RWPE2 (cell line): ENCODE data around the gene KCNQ2.

Experiments
- ATAC-seq: fragments of 200-7000 bp; cut with Tn5 transposase; 3 replicates; pipeline ENCODE4 v1.9.1; 2021; ENCODE audit warnings: low read depth
- DNase-seq: peaks from one replicate; pipeline ENCODE4 v3.0.0-alpha.2; 2020; ENCODE audit warnings: low spot score
- H3K27ac ChIP-seq: fragments of 450-650 bp; 2 replicates; pipeline ENCODE4 v1.5.1; 2017; ENCODE audit warnings: mild to moderate bottlenecking; ENCODE audit not compliant: poor library complexity, severe bottlenecking
- H3K27me3 ChIP-seq: fragments of 250-450 bp; sonication (Bioruptor Pico); 2 replicates; pipeline ENCODE4 v1.5.1; 2021; ENCODE audit warnings: mild to moderate bottlenecking, moderate library complexity; ENCODE audit not compliant: insufficient read depth, poor library complexity, severe bottlenecking
- H3K36me3 ChIP-seq: fragments of 250-450 bp; sonication (Bioruptor Pico); 2 replicates; pipeline ENCODE4 v1.5.1; 2020; ENCODE audit warnings: low read depth, mild to moderate bottlenecking, moderate library complexity
- H3K4me1 ChIP-seq: fragments of 250-450 bp; sonication (Bioruptor Pico); 2 replicates; pipeline ENCODE4 v1.5.1; 2021; ENCODE audit warnings: mild to moderate bottlenecking, moderate library complexity; ENCODE audit not compliant: insufficient read depth, poor library complexity, severe bottlenecking
- H3K4me3 ChIP-seq: fragments of 250-450 bp; sonication (Bioruptor Pico); 2 replicates; pipeline ENCODE4 v1.5.1; 2021; ENCODE audit warnings: mild to moderate bottlenecking, moderate library complexity; ENCODE audit not compliant: severe bottlenecking
- H3K9me3 ChIP-seq: fragments of 250-450 bp; sonication (Bioruptor Pico); 2 replicates; pipeline ENCODE4 v1.5.1; 2021; ENCODE audit warnings: mild to moderate bottlenecking, moderate library complexity; ENCODE audit not compliant: severe bottlenecking
- TF ChIP-seq, protein P1 (sequence below): fragments of 450-650 bp; IDR thresholded peaks from one replicate; pipeline ENCODE4 v1.5.1; 2017; ENCODE audit warnings: mild to moderate bottlenecking, moderate library complexity; ENCODE audit not compliant: poor library complexity, severe bottlenecking

KCNQ2 gene

DNA sequence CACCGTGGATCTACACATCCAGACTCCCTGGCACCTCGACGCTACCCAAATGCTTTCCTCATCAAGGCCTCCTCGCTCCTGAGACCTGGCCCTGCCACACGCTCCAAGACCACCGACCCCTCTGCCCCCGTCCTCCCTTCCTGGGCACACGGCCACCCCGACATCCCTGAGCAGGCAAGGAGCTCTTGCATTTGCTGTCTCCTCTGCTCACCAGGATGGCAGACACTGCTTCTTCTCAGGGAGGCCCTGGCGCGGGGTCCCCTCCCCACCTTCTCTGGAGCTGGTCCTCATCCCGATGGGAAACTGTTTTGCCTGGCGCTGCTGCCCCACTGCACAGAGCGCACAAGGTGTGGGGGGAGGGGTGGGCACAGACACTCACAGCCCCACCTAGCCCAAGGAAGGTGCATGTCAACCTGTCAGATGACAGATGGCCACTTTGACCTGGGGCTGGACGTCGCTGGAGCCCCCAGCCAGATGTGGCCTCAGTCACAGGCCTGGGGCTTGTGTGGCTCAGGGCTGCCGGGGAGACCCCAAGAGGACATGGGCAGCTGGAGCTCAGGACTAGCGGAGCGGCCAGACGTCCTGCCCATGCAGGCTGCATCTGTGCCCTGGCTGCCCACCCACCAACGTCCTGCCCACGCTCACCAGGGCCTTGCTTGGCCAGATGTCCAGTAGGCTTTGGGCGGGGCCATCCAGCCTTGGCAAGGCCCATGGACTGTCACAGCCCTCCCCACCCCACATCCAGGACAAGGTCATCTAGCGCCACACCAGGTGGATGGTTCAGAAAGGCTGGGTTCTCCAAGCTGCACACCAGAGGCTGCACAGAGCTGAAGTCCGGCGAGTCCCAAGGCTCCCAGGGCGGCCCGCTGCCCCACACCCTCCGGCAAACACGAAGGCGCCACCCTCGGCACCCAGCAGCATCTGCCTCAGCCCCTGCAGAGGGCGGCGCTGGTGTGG, 6.2 kb upstream of the KCNQ2 start:
- DNase-seq = peak; percentile 85
- no peak overlapping the region for H3K27ac ChIP-seq
- H3K4me3 ChIP-seq = no peak overlapping the region
- ATAC-seq = no peak
- no peaks in the 10 kb centered on the region for H3K36me3 ChIP-seq
- H3K27me3 ChIP-seq = peaks cover 32% of the 10 kb centered on the region
- H3K9me3 ChIP-seq = no peaks in the 10 kb centered on the region
- H3K4me1 ChIP-seq = peaks cover 3% of the 10 kb centered on the region
- TF ChIP-seq, protein P1, sequence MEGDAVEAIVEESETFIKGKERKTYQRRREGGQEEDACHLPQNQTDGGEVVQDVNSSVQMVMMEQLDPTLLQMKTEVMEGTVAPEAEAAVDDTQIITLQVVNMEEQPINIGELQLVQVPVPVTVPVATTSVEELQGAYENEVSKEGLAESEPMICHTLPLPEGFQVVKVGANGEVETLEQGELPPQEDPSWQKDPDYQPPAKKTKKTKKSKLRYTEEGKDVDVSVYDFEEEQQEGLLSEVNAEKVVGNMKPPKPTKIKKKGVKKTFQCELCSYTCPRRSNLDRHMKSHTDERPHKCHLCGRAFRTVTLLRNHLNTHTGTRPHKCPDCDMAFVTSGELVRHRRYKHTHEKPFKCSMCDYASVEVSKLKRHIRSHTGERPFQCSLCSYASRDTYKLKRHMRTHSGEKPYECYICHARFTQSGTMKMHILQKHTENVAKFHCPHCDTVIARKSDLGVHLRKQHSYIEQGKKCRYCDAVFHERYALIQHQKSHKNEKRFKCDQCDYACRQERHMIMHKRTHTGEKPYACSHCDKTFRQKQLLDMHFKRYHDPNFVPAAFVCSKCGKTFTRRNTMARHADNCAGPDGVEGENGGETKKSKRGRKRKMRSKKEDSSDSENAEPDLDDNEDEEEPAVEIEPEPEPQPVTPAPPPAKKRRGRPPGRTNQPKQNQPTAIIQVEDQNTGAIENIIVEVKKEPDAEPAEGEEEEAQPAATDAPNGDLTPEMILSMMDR = no peak

DNA sequence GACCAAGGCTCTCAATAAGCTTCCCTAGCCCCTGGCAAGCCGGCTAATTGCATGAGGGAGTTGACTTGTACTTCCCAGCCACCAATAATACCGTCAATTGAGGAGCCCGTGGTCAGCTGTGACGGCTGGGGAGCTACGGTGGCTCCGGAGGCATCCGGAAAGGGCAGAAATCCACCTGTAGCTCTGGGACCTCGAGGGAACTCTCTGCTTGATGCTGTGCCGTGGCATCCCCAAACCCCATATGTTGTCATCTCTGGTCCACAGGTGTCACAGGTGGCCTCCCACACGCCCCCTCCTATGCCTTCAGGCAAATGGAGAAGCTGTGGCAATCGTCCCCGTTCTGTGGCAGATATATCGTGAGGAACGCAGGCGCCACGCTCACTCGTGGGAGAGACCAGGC, 5.5 kb upstream of the KCNQ2 start:
- H3K9me3 ChIP-seq = no peaks in the 10 kb centered on the region
- H3K36me3 ChIP-seq = no peaks in the 10 kb centered on the region
- ATAC-seq (no peak), DNase-seq (no peak)
- peaks cover 34% of the 10 kb centered on the region for H3K27me3 ChIP-seq
- TF ChIP-seq, protein P1 = no peak
- no peak overlapping the region for H3K4me3 ChIP-seq
- peaks cover 3% of the 10 kb centered on the region for H3K4me1 ChIP-seq
- no peak overlapping the region for H3K27ac ChIP-seq

DNA sequence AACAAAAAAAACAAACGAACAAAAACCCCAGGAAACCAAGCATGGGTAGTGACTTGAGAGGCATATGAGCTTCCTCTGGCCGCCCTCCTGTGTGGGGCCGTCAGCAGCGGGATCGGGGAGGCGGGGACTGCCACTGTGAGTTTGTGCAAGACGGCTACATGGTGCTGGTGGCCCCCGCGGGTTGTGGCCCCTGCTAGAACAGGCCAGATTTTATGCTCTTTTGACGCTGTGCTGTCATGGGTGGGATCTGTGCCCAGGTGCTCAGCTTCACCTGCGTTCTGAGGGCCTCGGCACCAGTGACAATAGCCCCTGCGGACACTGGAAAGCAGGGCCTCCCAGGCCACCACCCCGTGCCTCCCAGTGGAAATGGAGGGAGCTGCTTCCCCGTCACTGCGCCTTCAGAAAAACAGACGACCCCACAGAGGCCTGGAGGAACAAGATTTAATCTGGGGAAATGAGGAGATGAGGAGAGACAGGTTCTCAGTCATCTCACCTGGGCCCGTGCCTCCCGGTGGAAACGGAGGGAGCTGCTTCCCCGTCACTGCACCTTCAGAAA, 4.7 kb upstream of the KCNQ2 start:
- ATAC-seq (no peak), DNase-seq (no peak)
- Histone ChIP-seq H3K4me3 (no peak overlapping the region), H3K36me3 (no peaks in the 10 kb centered on the region), H3K27ac (no peak overlapping the region), H3K27me3 (peaks cover 33% of the 10 kb centered on the region), H3K9me3 (no peaks in the 10 kb centered on the region), H3K4me1 (peaks cover 3% of the 10 kb centered on the region)
- TF ChIP-seq, protein P1 = no peak

DNA sequence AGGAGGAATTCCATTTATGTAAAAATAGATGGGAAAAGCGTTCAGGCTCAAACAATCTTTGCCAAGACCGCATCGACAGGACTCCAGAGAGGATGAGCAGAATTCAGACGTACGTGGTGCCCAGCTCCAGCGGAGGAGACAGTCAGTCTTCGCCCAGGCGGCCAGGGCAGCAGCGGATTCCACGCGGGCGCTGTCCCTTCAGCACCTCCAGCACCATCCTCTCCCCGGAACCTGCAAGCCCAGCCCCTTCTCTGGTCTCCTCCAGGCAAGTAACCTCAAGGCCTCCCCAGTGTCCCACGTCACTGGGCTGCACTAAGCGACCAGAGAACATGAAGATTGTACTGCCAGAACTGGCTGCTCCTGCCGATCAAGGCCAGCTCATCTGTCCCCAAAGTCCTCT, 2.8 kb upstream of the KCNQ2 start:
- H3K4me1 ChIP-seq = peaks cover 3% of the 10 kb centered on the region
- no peaks in the 10 kb centered on the region for H3K36me3 ChIP-seq
- DNase-seq (peak; percentile 89), ATAC-seq (peak; percentile 25)
- no peaks in the 10 kb centered on the region for H3K9me3 ChIP-seq
- TF ChIP-seq, protein P1 = no peak
- peaks cover 52% of the 10 kb centered on the region for H3K27me3 ChIP-seq
- no peak overlapping the region for H3K4me3 ChIP-seq
- no peak overlapping the region for H3K27ac ChIP-seq
